ENCODE results near the gene MCU. TPM values are rescaled to one million over a fixed set of nuclear protein-coding genes. Genes with fewer than 3 reads are reported as not detected.
"Not testable (repeated sequence)": the region's sequence is repeated elsewhere in the genome, so short reads cannot be mapped to it uniquely, and the experiment has no call there.

The MCU gene
- total and polyA plus RNA-seq, 5 donors = 14.2 to 22.1 (median 18.1) TPM

GRCh38 chr10:72906446-72906845, 214.5 kb downstream of the MCU start:
- H3K27me3 ChIP-seq (ENCODE audit: control insufficient read depth, insufficient read depth) = no peaks in the 10 kb centered on the region
- DNase-seq (no peak), ATAC-seq (no peak)
- H3K27ac ChIP-seq (ENCODE audit: low read length) = no peak overlapping the region
- intact Hi-C loops (cut with DNase I) = no loop called here
- WGBS = 87% methylated on average over 6 of the region's 6 CpGs
- no peaks in the 10 kb centered on the region for H3K9me3 ChIP-seq (ENCODE audit: control insufficient read depth, low read length)
- no peak overlapping the region for H3K4me3 ChIP-seq (ENCODE audit: low read length)
- H3K4me1 ChIP-seq (ENCODE audit: control insufficient read depth, insufficient read depth, low read length) = peaks cover 2% of the 10 kb centered on the region

- DNase-seq (no peak), ATAC-seq (no peak)
- intact Hi-C loops (cut with DNase I) = no loop called here
Observed at GRCh38 chr10:72910705-72911104, 218.8 kb downstream of the MCU start.

GRCh38 chr10:72911758-72912157, 219.8 kb downstream of the MCU start:
- 88% methylated on average over 2 of the region's 2 CpGs for WGBS
- Histone ChIP-seq H3K4me1 (ENCODE audit: control insufficient read depth, insufficient read depth, low read length) (no peaks in the 10 kb centered on the region), H3K9me3 (ENCODE audit: control insufficient read depth, low read length) (no peaks in the 10 kb centered on the region), H3K4me3 (ENCODE audit: low read length) (no peak overlapping the region), H3K27me3 (ENCODE audit: control insufficient read depth, insufficient read depth) (no peaks in the 10 kb centered on the region), H3K27ac (ENCODE audit: low read length) (no peak overlapping the region)
- intact Hi-C loops (cut with DNase I) = no loop called here
- no peak for DNase-seq
- ATAC-seq = no peak

More at GRCh38 chr10:72910705-72911104, 218.8 kb downstream of the MCU start:
- no peaks in the 10 kb centered on the region for H3K9me3 ChIP-seq (ENCODE audit: control insufficient read depth, low read length)
- H3K4me1 ChIP-seq (ENCODE audit: control insufficient read depth, insufficient read depth, low read length) = no peaks in the 10 kb centered on the region
- H3K27ac ChIP-seq (ENCODE audit: low read length) = no peak overlapping the region
- H3K4me3 ChIP-seq (ENCODE audit: low read length) = no peak overlapping the region
- H3K27me3 ChIP-seq (ENCODE audit: control insufficient read depth, insufficient read depth) = no peaks in the 10 kb centered on the region

- WGBS = 94% methylated on average over 4 of the region's 4 CpGs
- no peak for DNase-seq
- Histone ChIP-seq H3K4me3 (ENCODE audit: low read length) (no peak overlapping the region), H3K4me1 (ENCODE audit: control insufficient read depth, insufficient read depth, low read length) (no peaks in the 10 kb centered on the region), H3K27ac (ENCODE audit: low read length) (no peak overlapping the region), H3K27me3 (ENCODE audit: control insufficient read depth, insufficient read depth) (no peaks in the 10 kb centered on the region), H3K9me3 (ENCODE audit: control insufficient read depth, low read length) (no peaks in the 10 kb centered on the region)
- no peak for ATAC-seq
- intact Hi-C loops (cut with DNase I) = no loop called here
Observed at GRCh38 chr10:72912736-72913135, 220.8 kb downstream of the MCU start.

- intact Hi-C loops (cut with DNase I) = no loop called here
- ATAC-seq = no peak
- Histone ChIP-seq H3K9me3 (ENCODE audit: control insufficient read depth, low read length) (no peaks in the 10 kb centered on the region), H3K27ac (ENCODE audit: low read length) (no peak overlapping the region), H3K27me3 (ENCODE audit: control insufficient read depth, insufficient read depth) (no peaks in the 10 kb centered on the region), H3K4me1 (ENCODE audit: control insufficient read depth, insufficient read depth, low read length) (no peaks in the 10 kb centered on the region), H3K4me3 (ENCODE audit: low read length) (no peak overlapping the region)
- DNase-seq = no peak
- WGBS = 70% methylated on average over 7 of the region's 7 CpGs
Observed at GRCh38 chr10:72913287-72913686, 221.3 kb downstream of the MCU start.

- DNase-seq; H3K27ac ChIP-seq (ENCODE audit: low read length); H3K4me1 ChIP-seq (ENCODE audit: control insufficient read depth, insufficient read depth, low read length); H3K27me3 ChIP-seq (ENCODE audit: control insufficient read depth, insufficient read depth); intact Hi-C loops (cut with DNase I); H3K4me3 ChIP-seq (ENCODE audit: low read length); ATAC-seq; H3K9me3 ChIP-seq (ENCODE audit: control insufficient read depth, low read length): not testable (repeated sequence)
- WGBS = 33% methylated on average over 3 of the region's 3 CpGs
Observed at GRCh38 chr10:72917201-72917600, 225.3 kb downstream of the MCU start.

- H3K27me3 ChIP-seq (ENCODE audit: control insufficient read depth, insufficient read depth); H3K4me1 ChIP-seq (ENCODE audit: control insufficient read depth, insufficient read depth, low read length); H3K9me3 ChIP-seq (ENCODE audit: control insufficient read depth, low read length); intact Hi-C loops (cut with DNase I); H3K4me3 ChIP-seq (ENCODE audit: low read length); H3K27ac ChIP-seq (ENCODE audit: low read length); ATAC-seq; DNase-seq: not testable (repeated sequence)
- 81% methylated on average over 2 of the region's 2 CpGs for WGBS
Observed at GRCh38 chr10:72917803-72918332, 225.9 kb downstream of the MCU start.

- Histone ChIP-seq H3K4me3 (ENCODE audit: low read length) (no peak overlapping the region), H3K27me3 (ENCODE audit: control insufficient read depth, insufficient read depth) (no peaks in the 10 kb centered on the region), H3K27ac (ENCODE audit: low read length) (no peak overlapping the region), H3K4me1 (ENCODE audit: control insufficient read depth, insufficient read depth, low read length) (no peaks in the 10 kb centered on the region), H3K9me3 (ENCODE audit: control insufficient read depth, low read length) (no peaks in the 10 kb centered on the region)
- DNase-seq (no peak), ATAC-seq (no peak)
- intact Hi-C loops (cut with DNase I) = no loop called here
- 96% methylated on average over 8 of the region's 8 CpGs for WGBS
Observed at GRCh38 chr10:72918352-72918751, 226.4 kb downstream of the MCU start.

- DNase-seq; H3K27me3 ChIP-seq (ENCODE audit: control insufficient read depth, insufficient read depth); ATAC-seq; H3K4me3 ChIP-seq (ENCODE audit: low read length); H3K27ac ChIP-seq (ENCODE audit: low read length); H3K9me3 ChIP-seq (ENCODE audit: control insufficient read depth, low read length); H3K4me1 ChIP-seq (ENCODE audit: control insufficient read depth, insufficient read depth, low read length); intact Hi-C loops (cut with DNase I): not testable (repeated sequence)
- 94% methylated on average over 1 of the region's 1 CpG for WGBS
Observed at GRCh38 chr10:72921147-72921683, 229.3 kb downstream of the MCU start.

GRCh38 chr10:72924351-72924750, 232.4 kb downstream of the MCU start:
- 90% methylated on average over 13 of the region's 13 CpGs for WGBS
- H3K27ac ChIP-seq (ENCODE audit: low read length) = no peak overlapping the region
- H3K9me3 ChIP-seq (ENCODE audit: control insufficient read depth, low read length) = no peaks in the 10 kb centered on the region
- H3K27me3 ChIP-seq (ENCODE audit: control insufficient read depth, insufficient read depth) = no peaks in the 10 kb centered on the region
- ATAC-seq (no peak), DNase-seq (no peak)
- H3K4me3 ChIP-seq (ENCODE audit: low read length) = no peak overlapping the region
- intact Hi-C loops (cut with DNase I) = no loop called here
- H3K4me1 ChIP-seq (ENCODE audit: control insufficient read depth, insufficient read depth, low read length) = no peaks in the 10 kb centered on the region

GRCh38 chr10:72925951-72926465, 234.1 kb downstream of the MCU start:
- no peaks in the 10 kb centered on the region for H3K4me1 ChIP-seq (ENCODE audit: control insufficient read depth, insufficient read depth, low read length)
- intact Hi-C loops (cut with DNase I) = no loop called here
- DNase-seq = no peak

GRCh38 chr10:72927485-72927884, 235.5 kb downstream of the MCU start:
- no peak for ATAC-seq
- no peaks in the 10 kb centered on the region for H3K4me1 ChIP-seq (ENCODE audit: control insufficient read depth, insufficient read depth, low read length)

More at GRCh38 chr10:72925951-72926465, 234.1 kb downstream of the MCU start:
- H3K27ac ChIP-seq (ENCODE audit: low read length) = no peak overlapping the region
- no peak for ATAC-seq
- no peaks in the 10 kb centered on the region for H3K9me3 ChIP-seq (ENCODE audit: control insufficient read depth, low read length)
- H3K27me3 ChIP-seq (ENCODE audit: control insufficient read depth, insufficient read depth) = no peaks in the 10 kb centered on the region
- H3K4me3 ChIP-seq (ENCODE audit: low read length) = no peak overlapping the region
- 93% methylated on average over 3 of the region's 3 CpGs for WGBS

More at GRCh38 chr10:72927485-72927884, 235.5 kb downstream of the MCU start:
- no peaks in the 10 kb centered on the region for H3K9me3 ChIP-seq (ENCODE audit: control insufficient read depth, low read length)
- H3K4me3 ChIP-seq (ENCODE audit: low read length) = no peak overlapping the region
- H3K27ac ChIP-seq (ENCODE audit: low read length) = no peak overlapping the region
- 67% methylated on average over 5 of the region's 5 CpGs for WGBS
- intact Hi-C loops (cut with DNase I) = no loop called here
- no peaks in the 10 kb centered on the region for H3K27me3 ChIP-seq (ENCODE audit: control insufficient read depth, insufficient read depth)
- no peak for DNase-seq

Measured in right cardiac atrium (tissue), 5 donors.